ENCODE results near the gene TRAPPC1.

DNA sequence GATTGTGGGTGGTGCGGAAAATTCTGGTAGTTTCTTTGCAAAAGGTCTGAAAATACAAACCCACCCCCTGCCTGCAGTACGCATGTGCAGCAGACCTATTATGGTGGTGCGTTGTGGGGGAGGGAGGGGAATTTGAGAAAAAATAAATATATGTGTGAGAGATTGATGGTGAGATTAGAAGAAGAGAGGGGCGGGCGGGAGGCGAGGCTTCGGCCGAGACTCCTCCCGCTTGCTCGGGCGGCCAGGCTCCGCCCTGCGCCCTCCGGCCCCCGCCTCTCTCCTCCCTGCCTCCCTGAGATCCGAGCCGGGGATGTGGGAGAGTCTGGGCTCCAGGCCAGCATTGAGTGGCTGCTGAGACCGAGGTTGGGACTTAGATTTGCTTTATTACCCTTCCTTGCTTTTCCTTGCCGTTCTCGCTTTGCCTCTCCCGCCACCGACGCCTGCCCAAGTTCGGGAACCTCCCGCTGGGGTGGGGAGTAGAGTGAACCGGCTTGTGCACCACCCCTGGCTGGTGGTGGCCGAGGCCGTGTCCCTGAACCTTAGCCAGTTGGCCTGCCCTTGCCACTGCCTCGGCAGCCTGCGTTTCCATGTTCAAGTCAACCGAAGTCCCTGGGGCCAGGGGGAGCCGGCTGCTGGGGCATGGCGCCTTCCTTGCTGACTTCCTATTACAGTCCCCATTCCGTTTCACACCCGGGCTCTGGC is 44.1 kb downstream of the TRAPPC1 start:
- TF ChIP-seq EZH2phosphoT487 (IDR thresholded peaks at IDR 0.05; ENCODE audit: borderline replicate concordance, low read length) (no peak), EZH2 (IDR thresholded peaks at IDR 0.05; ENCODE audit: low read length, unreplicated experiment) (no peak)
- TF ChIP-seq, protein P1, sequence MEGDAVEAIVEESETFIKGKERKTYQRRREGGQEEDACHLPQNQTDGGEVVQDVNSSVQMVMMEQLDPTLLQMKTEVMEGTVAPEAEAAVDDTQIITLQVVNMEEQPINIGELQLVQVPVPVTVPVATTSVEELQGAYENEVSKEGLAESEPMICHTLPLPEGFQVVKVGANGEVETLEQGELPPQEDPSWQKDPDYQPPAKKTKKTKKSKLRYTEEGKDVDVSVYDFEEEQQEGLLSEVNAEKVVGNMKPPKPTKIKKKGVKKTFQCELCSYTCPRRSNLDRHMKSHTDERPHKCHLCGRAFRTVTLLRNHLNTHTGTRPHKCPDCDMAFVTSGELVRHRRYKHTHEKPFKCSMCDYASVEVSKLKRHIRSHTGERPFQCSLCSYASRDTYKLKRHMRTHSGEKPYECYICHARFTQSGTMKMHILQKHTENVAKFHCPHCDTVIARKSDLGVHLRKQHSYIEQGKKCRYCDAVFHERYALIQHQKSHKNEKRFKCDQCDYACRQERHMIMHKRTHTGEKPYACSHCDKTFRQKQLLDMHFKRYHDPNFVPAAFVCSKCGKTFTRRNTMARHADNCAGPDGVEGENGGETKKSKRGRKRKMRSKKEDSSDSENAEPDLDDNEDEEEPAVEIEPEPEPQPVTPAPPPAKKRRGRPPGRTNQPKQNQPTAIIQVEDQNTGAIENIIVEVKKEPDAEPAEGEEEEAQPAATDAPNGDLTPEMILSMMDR (conservative IDR thresholded peaks at IDR 0.05; ENCODE audit: low read depth, low read length), result no peak
